ENCODE measurements around the gene CDADC1. TPM values are rescaled to one million over a fixed set of nuclear protein-coding genes. Genes with fewer than 3 reads are reported as not detected.

The CDADC1 gene
- total and polyA plus RNA-seq, 7 donors = 2.4 to 12.2 (median 6.5) TPM

- intact Hi-C loops (cut with DNase I) = loop anchor here (5.0 kb wide), 1 partner anchor 47 kb away; no protein-coding TSS in a partner anchor
- peak overlapping the region; percentile 82 to 89 (median 84) for H3K27ac ChIP-seq
Observed at GRCh38 chr13:49310251-49310650, 62.5 kb downstream of the CDADC1 start.

GRCh38 chr13:49311816-49312215, 64.1 kb downstream of the CDADC1 start:
- Histone ChIP-seq H3K4me3 (no peak overlapping the region), H3K27me3 (no peaks in the 10 kb centered on the region), H3K9me3 (no peaks in the 10 kb centered on the region), H3K36me3 (peaks cover 0 to 38% (median 13%) of the 10 kb centered on the region in 4 donors), H3K27ac (peak overlapping the region in 1 of 4 donors; percentile 85), H3K4me1 (peaks cover 0 to 68% (median 54%) of the 10 kb centered on the region in 4 donors)
- no peak for DNase-seq
- intact Hi-C loops (cut with DNase I) = loop anchor here (5.0 kb wide), 1 partner anchor 45 kb away; no protein-coding TSS in a partner anchor
- TF ChIP-seq, protein P1, sequence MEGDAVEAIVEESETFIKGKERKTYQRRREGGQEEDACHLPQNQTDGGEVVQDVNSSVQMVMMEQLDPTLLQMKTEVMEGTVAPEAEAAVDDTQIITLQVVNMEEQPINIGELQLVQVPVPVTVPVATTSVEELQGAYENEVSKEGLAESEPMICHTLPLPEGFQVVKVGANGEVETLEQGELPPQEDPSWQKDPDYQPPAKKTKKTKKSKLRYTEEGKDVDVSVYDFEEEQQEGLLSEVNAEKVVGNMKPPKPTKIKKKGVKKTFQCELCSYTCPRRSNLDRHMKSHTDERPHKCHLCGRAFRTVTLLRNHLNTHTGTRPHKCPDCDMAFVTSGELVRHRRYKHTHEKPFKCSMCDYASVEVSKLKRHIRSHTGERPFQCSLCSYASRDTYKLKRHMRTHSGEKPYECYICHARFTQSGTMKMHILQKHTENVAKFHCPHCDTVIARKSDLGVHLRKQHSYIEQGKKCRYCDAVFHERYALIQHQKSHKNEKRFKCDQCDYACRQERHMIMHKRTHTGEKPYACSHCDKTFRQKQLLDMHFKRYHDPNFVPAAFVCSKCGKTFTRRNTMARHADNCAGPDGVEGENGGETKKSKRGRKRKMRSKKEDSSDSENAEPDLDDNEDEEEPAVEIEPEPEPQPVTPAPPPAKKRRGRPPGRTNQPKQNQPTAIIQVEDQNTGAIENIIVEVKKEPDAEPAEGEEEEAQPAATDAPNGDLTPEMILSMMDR (IDR thresholded peaks at IDR 0.05) = no peak
- TF ChIP-seq POLR2A (IDR thresholded peaks at IDR 0.05) (no peak), EP300 (IDR thresholded peaks at IDR 0.05) (no peak), POLR2AphosphoS5 (IDR thresholded peaks at IDR 0.05) (no peak)
- 95 to 96% methylated on average over 6 of the region's 6 CpGs for WGBS, 2 donors

More at GRCh38 chr13:49310251-49310650, 62.5 kb downstream of the CDADC1 start:
- H3K4me1 ChIP-seq = peaks cover 0 to 76% (median 68%) of the 10 kb centered on the region in 4 donors
- H3K36me3 ChIP-seq = peaks cover 0 to 49% (median 15%) of the 10 kb centered on the region in 4 donors
- 91 to 93% methylated on average over 3 of the region's 3 CpGs for WGBS, 2 donors
- no peak overlapping the region for H3K4me3 ChIP-seq
- H3K9me3 ChIP-seq = no peaks in the 10 kb centered on the region
- DNase-seq = no peak
- TF ChIP-seq POLR2A (IDR thresholded peaks at IDR 0.05) (no peak), EP300 (IDR thresholded peaks at IDR 0.05) (no peak), POLR2AphosphoS5 (IDR thresholded peaks at IDR 0.05) (no peak)
- TF ChIP-seq, protein P1 (IDR thresholded peaks at IDR 0.05) = no peak
- H3K27me3 ChIP-seq = no peaks in the 10 kb centered on the region

DNA sequence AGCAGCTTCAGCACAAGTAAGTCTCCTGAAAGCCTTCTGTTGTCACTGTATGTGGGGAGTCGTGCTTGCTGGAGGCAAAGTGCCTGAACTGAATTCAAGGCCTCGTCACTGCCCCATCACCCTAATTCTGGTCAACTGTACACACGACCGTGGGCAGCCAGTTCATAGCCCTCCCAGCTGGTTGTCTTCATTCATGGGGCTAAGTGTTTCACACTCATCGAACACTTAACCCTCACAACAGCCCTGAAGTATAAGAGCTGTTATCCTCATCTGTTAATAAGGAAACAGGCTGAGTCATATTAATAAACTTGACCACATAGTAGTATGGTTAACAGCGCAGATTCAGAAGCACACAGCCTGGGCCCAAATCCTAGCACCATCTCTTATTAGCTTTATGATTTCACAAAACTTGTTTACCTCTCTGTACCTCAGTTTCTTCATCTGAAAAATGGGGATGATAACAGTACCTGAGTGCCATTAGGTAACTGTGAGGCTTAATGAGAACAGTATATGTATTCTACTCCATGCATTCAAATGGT, 66.7 kb downstream of the CDADC1 start:
- TF ChIP-seq, protein P1 (IDR thresholded peaks at IDR 0.05) = no peak
- TF ChIP-seq POLR2AphosphoS5 (IDR thresholded peaks at IDR 0.05) (no peak), POLR2A (IDR thresholded peaks at IDR 0.05) (no peak), EP300 (IDR thresholded peaks at IDR 0.05) (no peak)
- Histone ChIP-seq H3K9me3 (no peaks in the 10 kb centered on the region), H3K27me3 (no peaks in the 10 kb centered on the region), H3K4me1 (peaks cover 0 to 46% (median 29%) of the 10 kb centered on the region in 4 donors), H3K36me3 (peaks cover 0 to 51% (median 13%) of the 10 kb centered on the region in 4 donors), H3K27ac (peak overlapping the region; percentile 73 to 85 (median 79)), H3K4me3 (no peak overlapping the region)
- WGBS, 2 donors = 80 to 82% methylated on average over 6 of the region's 6 CpGs
- no peak for DNase-seq
- intact Hi-C loops (cut with DNase I) = loop anchor here (5.0 kb wide), 1 partner anchor 43 kb away; no protein-coding TSS in a partner anchor

DNA sequence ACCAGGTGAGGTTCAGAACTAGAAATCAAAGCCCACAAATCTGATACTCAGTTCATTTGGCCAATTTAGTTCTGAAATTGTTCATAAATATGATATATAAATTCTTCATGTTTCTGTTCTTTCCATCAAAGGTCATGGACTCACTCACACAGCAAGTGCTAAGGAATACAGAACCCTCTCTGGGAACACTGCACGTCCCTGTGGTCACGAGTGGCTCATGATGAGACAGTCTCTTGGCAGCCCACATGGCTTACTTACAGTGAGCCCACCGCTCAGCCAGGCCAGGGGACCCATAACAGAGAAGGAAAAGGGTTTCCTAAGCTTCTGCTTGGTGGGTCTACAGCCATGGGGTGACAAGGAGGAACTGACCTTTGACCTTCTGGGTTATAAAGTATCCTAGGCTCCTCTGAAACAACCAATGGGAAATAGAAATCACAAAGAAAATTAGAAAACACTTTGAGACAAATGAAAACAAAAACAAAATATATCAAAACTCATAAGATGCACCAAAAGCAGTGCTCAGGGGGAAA, 67.4 kb downstream of the CDADC1 start:
- H3K27ac ChIP-seq = peak overlapping the region; percentile 73 to 85 (median 79)

More for the DNA sequence above, 67.4 kb downstream of the CDADC1 start:
- DNase-seq = no peak
- Histone ChIP-seq H3K27me3 (no peaks in the 10 kb centered on the region), H3K9me3 (no peaks in the 10 kb centered on the region), H3K4me3 (no peak overlapping the region), H3K4me1 (peaks cover 0 to 46% (median 30%) of the 10 kb centered on the region in 4 donors), H3K36me3 (peaks cover 0 to 47% (median 9%) of the 10 kb centered on the region in 4 donors)
- TF ChIP-seq EP300 (IDR thresholded peaks at IDR 0.05) = no peak
- no peak for TF ChIP-seq POLR2AphosphoS5 (IDR thresholded peaks at IDR 0.05)
- TF ChIP-seq, protein P1 (IDR thresholded peaks at IDR 0.05) = no peak
- no peak for TF ChIP-seq POLR2A (IDR thresholded peaks at IDR 0.05)
- intact Hi-C loops (cut with DNase I) = no loop called here
- WGBS, 2 donors = 93 to 96% methylated on average over 3 of the region's 3 CpGs

All from sigmoid colon (tissue), 7 donors.